Upper lobe of left lung (tissue), 4 donors: ENCODE measurements around the gene PRKCH.

ENCODE experiments used
- POLR2AphosphoS5 ChIP-seq, 2 donors: sonication (generic); formaldehyde crosslinking; IDR thresholded peaks; one replicate each; pipeline ENCODE4 v1.5.1; 2017; ENCODE audit warnings: antibody characterized with exemption in 2 of 2
- TF ChIP-seq, protein P1 (sequence below), 6 experiments: fragments of 450-650 bp in 4 of 6; fragments of 200-600 bp in 2 of 6; sonication (generic) in 2 of 6; IDR thresholded peaks; one replicate each; pipeline ENCODE4 v1.5.1; 2016 to 2019; ENCODE audit warnings: antibody characterized with exemption in 6 of 6

GRCh38 chr14:61342932-61343331 lies 21.6 kb downstream of the PRKCH start:
- TF ChIP-seq, protein P1, sequence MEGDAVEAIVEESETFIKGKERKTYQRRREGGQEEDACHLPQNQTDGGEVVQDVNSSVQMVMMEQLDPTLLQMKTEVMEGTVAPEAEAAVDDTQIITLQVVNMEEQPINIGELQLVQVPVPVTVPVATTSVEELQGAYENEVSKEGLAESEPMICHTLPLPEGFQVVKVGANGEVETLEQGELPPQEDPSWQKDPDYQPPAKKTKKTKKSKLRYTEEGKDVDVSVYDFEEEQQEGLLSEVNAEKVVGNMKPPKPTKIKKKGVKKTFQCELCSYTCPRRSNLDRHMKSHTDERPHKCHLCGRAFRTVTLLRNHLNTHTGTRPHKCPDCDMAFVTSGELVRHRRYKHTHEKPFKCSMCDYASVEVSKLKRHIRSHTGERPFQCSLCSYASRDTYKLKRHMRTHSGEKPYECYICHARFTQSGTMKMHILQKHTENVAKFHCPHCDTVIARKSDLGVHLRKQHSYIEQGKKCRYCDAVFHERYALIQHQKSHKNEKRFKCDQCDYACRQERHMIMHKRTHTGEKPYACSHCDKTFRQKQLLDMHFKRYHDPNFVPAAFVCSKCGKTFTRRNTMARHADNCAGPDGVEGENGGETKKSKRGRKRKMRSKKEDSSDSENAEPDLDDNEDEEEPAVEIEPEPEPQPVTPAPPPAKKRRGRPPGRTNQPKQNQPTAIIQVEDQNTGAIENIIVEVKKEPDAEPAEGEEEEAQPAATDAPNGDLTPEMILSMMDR (IDR thresholded peaks at IDR 0.05), result no peak
- TF ChIP-seq POLR2AphosphoS5 (IDR thresholded peaks at IDR 0.05), result no peak
